Measurements from ENCODE around the gene ERC2. TPM values are rescaled to one million over a fixed set of nuclear protein-coding genes. Genes with fewer than 3 reads are reported as not detected.

ERC2 gene
- polyA plus RNA-seq, 1 experiment, result 0.07 TPM

- ChIA-PET POLR2A (no interaction called here), CTCF (interaction anchor here (0.7 to 0.8 kb wide), 2 partner anchors 19 to 141 kb away, joined by 4 read pairs; no protein-coding TSS in a partner anchor)
- no peak for DNase-seq (ENCODE audit: low read depth, low spot score)
- no peak for TF ChIP-seq CTCF (IDR thresholded peaks at IDR 0.05; ENCODE audit: low read depth, low read length)
- no peaks in the 10 kb centered on the region for H3K9me3 ChIP-seq (ENCODE audit: control insufficient read depth, insufficient read depth, low read length)
- no peak overlapping the region for H3K4me3 ChIP-seq (ENCODE audit: low read depth, low read length)
- no peak overlapping the region for H3K27ac ChIP-seq (ENCODE audit: low read depth, low read length)
- H3K27me3 ChIP-seq (ENCODE audit: control insufficient read depth, insufficient read depth, low read length), result no peaks in the 10 kb centered on the region
These were observed 702.2 kb downstream of the ERC2 start for GRCh38 chr3:55765906-55766701.

GRCh38 chr3:55765398-55765797 is 702.9 kb downstream of the ERC2 start:
- Histone ChIP-seq H3K27ac (ENCODE audit: low read depth, low read length) (no peak overlapping the region), H3K9me3 (ENCODE audit: control insufficient read depth, insufficient read depth, low read length) (no peaks in the 10 kb centered on the region), H3K4me3 (ENCODE audit: low read depth, low read length) (no peak overlapping the region), H3K27me3 (ENCODE audit: control insufficient read depth, insufficient read depth, low read length) (no peaks in the 10 kb centered on the region)
- DNase-seq (ENCODE audit: low read depth, low spot score), result no peak
- ChIA-PET POLR2A (no interaction called here), CTCF (interaction anchor here (0.7 kb wide), 1 partner anchor 142 kb away, joined by 4 read pairs; no protein-coding TSS in a partner anchor)
- no peak for TF ChIP-seq CTCF (IDR thresholded peaks at IDR 0.05; ENCODE audit: low read depth, low read length)

- TF ChIP-seq CTCF (IDR thresholded peaks at IDR 0.05; ENCODE audit: low read depth, low read length), result no peak
- POLR2A ChIA-PET, result no interaction called here
- Histone ChIP-seq H3K27ac (ENCODE audit: low read depth, low read length) (no peak overlapping the region), H3K9me3 (ENCODE audit: control insufficient read depth, insufficient read depth, low read length) (no peaks in the 10 kb centered on the region), H3K27me3 (ENCODE audit: control insufficient read depth, insufficient read depth, low read length) (peaks cover 7% of the 10 kb centered on the region), H3K4me3 (ENCODE audit: low read depth, low read length) (no peak overlapping the region)
- CTCF ChIA-PET, result interaction anchor here (0.6 to 5.8 kb wide), 3 partner anchors 10 to 1819 kb away, joined by 3 to 26 read pairs (median 3); no protein-coding TSS in a partner anchor
- DNase-seq (ENCODE audit: low read depth, low spot score), result no peak
These were observed 711.3 kb downstream of the ERC2 start for GRCh38 chr3:55756976-55757375.

- peaks cover 7% of the 10 kb centered on the region for H3K27me3 ChIP-seq (ENCODE audit: control insufficient read depth, insufficient read depth, low read length)
- H3K4me3 ChIP-seq (ENCODE audit: low read depth, low read length), result no peak overlapping the region
- ChIA-PET POLR2A (interaction anchor here (0.7 kb wide), 1 partner anchor 38 kb away, joined by 4 read pairs; no protein-coding TSS in a partner anchor), CTCF (interaction anchor here (5.8 kb wide), 1 partner anchor 9 kb away, joined by 26 read pairs; no protein-coding TSS in a partner anchor)
- no peak overlapping the region for H3K27ac ChIP-seq (ENCODE audit: low read depth, low read length)
- TF ChIP-seq CTCF (IDR thresholded peaks at IDR 0.05; ENCODE audit: low read depth, low read length), result no peak
- DNase-seq (ENCODE audit: low read depth, low spot score), result no peak
- H3K9me3 ChIP-seq (ENCODE audit: control insufficient read depth, insufficient read depth, low read length), result no peaks in the 10 kb centered on the region
These were observed 712.6 kb downstream of the ERC2 start for GRCh38 chr3:55755516-55756205.

- no peak for TF ChIP-seq CTCF (IDR thresholded peaks at IDR 0.05; ENCODE audit: low read depth, low read length)
- H3K27me3 ChIP-seq (ENCODE audit: control insufficient read depth, insufficient read depth, low read length), result peaks cover 7% of the 10 kb centered on the region
- CTCF ChIA-PET, result no interaction called here
These were observed 715.4 kb downstream of the ERC2 start for GRCh38 chr3:55752911-55753310.

More at GRCh38 chr3:55752911-55753310, 715.4 kb downstream of the ERC2 start:
- POLR2A ChIA-PET, result no interaction called here
- Histone ChIP-seq H3K4me3 (ENCODE audit: low read depth, low read length) (no peak overlapping the region), H3K27ac (ENCODE audit: low read depth, low read length) (no peak overlapping the region), H3K9me3 (ENCODE audit: control insufficient read depth, insufficient read depth, low read length) (no peaks in the 10 kb centered on the region)
- no peak for DNase-seq (ENCODE audit: low read depth, low spot score)
